GM12878 (cell line): ENCODE results near the gene CBFB. TPM values are rescaled to one million over a fixed set of nuclear protein-coding genes. Genes with fewer than 3 reads are reported as not detected.
A peak's percentile ranks its signal among the peaks of the same experiment; 100 is the strongest.

Experiments
- ATF7 ChIP-seq: fragments of 450-650 bp; IDR thresholded peaks from 2 replicates; pipeline ENCODE4 v1.6.1; 2016; ENCODE audit warnings: low read depth, mild to moderate bottlenecking
- BACH1 ChIP-seq: fragments of 450-650 bp; IDR thresholded peaks from 2 replicates; pipeline ENCODE4 v1.6.1; 2017; ENCODE audit warnings: mild to moderate bottlenecking, borderline replicate concordance
- BMI1 ChIP-seq: fragments of 450-650 bp; IDR thresholded peaks from 2 replicates; pipeline ENCODE4 v1.6.1; 2016; ENCODE audit warnings: mild to moderate bottlenecking, moderate library complexity, borderline replicate concordance
- BRCA1 ChIP-seq: IDR thresholded peaks from 2 replicates; pipeline ENCODE4 v1.6.1; 2011; ENCODE audit warnings: low read depth, low read length, improper control_type of control experiment
- CHD4 ChIP-seq: fragments of 200-600 bp; sonication (generic); IDR thresholded peaks from 2 replicates; pipeline ENCODE4 v1.6.1; 2016; ENCODE audit warnings: mild to moderate bottlenecking
- CREB1 ChIP-seq: IDR thresholded peaks from 2 replicates; pipeline ENCODE4 v1.6.1; 2012; ENCODE audit warnings: low read depth, mild to moderate bottlenecking, inconsistent platforms
- CUX1 ChIP-seq: IDR thresholded peaks from 2 replicates; pipeline ENCODE4 v1.6.1; 2012; ENCODE audit warnings: improper control_type of control experiment, low read depth, low read length; ENCODE audit not compliant: insufficient replicate concordance
- EED ChIP-seq: sonication (generic); IDR thresholded peaks from 2 replicates; pipeline ENCODE4 v1.6.1; 2016; ENCODE audit warnings: antibody characterized with exemption, low read depth
- ELK1 ChIP-seq: IDR thresholded peaks from 2 replicates; pipeline ENCODE4 v1.6.1; 2012; ENCODE audit warnings: low read depth, low read length, improper control_type of control experiment
- JUND ChIP-seq: IDR thresholded peaks from 2 replicates; pipeline ENCODE4 v1.6.1; 2012; ENCODE audit warnings: low read depth, mild to moderate bottlenecking, low read length, improper control_type of control experiment, moderate library complexity
- KDM1A ChIP-seq: fragments of 200-600 bp; sonication (generic); IDR thresholded peaks from 2 replicates; pipeline ENCODE4 v1.6.1; 2016; ENCODE audit warnings: borderline replicate concordance
- MEF2B ChIP-seq: fragments of 450-650 bp; IDR thresholded peaks from 2 replicates; pipeline ENCODE4 v1.6.1; 2018; ENCODE audit warnings: mild to moderate bottlenecking, moderate library complexity; ENCODE audit not compliant: partially characterized antibody, poor library complexity, severe bottlenecking
- NBN ChIP-seq: fragments of 450-650 bp; IDR thresholded peaks from 2 replicates; pipeline ENCODE4 v1.6.1; 2016
- NFIC ChIP-seq: IDR thresholded peaks from 2 replicates; pipeline ENCODE4 v1.6.1; 2012; ENCODE audit warnings: low read depth, mild to moderate bottlenecking, inconsistent platforms, low read length, moderate library complexity
- NR2C2 ChIP-seq: IDR thresholded peaks from 2 replicates; pipeline ENCODE4 v1.6.1; 2011; ENCODE audit warnings: borderline replicate concordance, low read depth; ENCODE audit not compliant: control insufficient read depth, insufficient read length
- POU2F2 ChIP-seq: IDR thresholded peaks from 3 replicates; pipeline ENCODE4 v1.6.1; 2011; ENCODE audit warnings: low read depth, mild to moderate bottlenecking, low read length, borderline replicate concordance
- PRDM15 ChIP-seq: fragments of 450-650 bp; formaldehyde crosslinking; IDR thresholded peaks from 2 replicates; pipeline ENCODE4 v1.4.0; 2020; ENCODE audit warnings: mild to moderate bottlenecking, moderate library complexity
- RELB ChIP-seq: fragments of 450-650 bp; IDR thresholded peaks from 2 replicates; pipeline ENCODE4 v1.6.1; 2017; ENCODE audit warnings: low read depth, mild to moderate bottlenecking, moderate library complexity
- STAT3 ChIP-seq: IDR thresholded peaks from 2 replicates; pipeline ENCODE4 v1.6.1; 2011; ENCODE audit warnings: low read depth, low read length, improper control_type of control experiment
- polyA plus RNA-seq, 11 experiments: library from polyadenylated mRNA; depleted of rRNA in 4 of 11; unstranded in 6 of 11; stranded (reverse) in 5 of 11; fragments of >200 nt; fragmentation: Nextera tagmentation in 4 of 11; fragmentation: Illumina TruSeq in 1 of 11; extraction: Ambion mirVana in 4 of 11; extraction: Trizol in 1 of 11; gene quantifications; 1 replicate in 1 of 11; 2 replicates in 10 of 11; pipeline versions ENCODE4 v1.2.1 to v1.2.3, GENCODE V29; 2011 to 2016; ENCODE audit warnings: inconsistent platforms in 2 of 11, missing spikeins in 2 of 11, low read depth in 1 of 11
- total RNA-seq, 4 experiments: library from RNA; depleted of rRNA in 3 of 4; stranded (reverse); fragments of >200 nt in 3 of 4; fragmentation: Illumina TruSeq in 1 of 4; extraction: Trizol in 1 of 4; gene quantifications; 2 replicates each; pipeline versions ENCODE4 v1.2.1 to v1.2.3, GENCODE V29; 2013 to 2021

CBFB gene
- total and polyA plus RNA-seq, 10 of the 15 experiments (the other 5 are each of a cell fraction or from before 2014, with no cell fraction given), result 25.3 to 83.8 (median 65.7) TPM

GRCh38 chr16:67017810-67018488, 11.0 kb upstream of the CBFB start (continued):
- TF ChIP-seq CUX1 (no peak), ATF7 (no peak), BRCA1 (no peak), ELK1 (no peak), NFIC (no peak), CHD4 (no peak), MEF2B (no peak), JUND (no peak), STAT3 (no peak), KDM1A (no peak), RELB (no peak), PRDM15 (CRISPR knock-in tag) (no peak), POU2F2 (no peak), NBN (no peak), EED (no peak), BMI1 (no peak), BACH1 (no peak), CREB1 (peak; percentile 39; the same call in 1 of the 2 replicates), NR2C2 (no peak)
